ENCODE data around the gene KLRC2.
"Not testable (repeated sequence)": the region's sequence is repeated elsewhere in the genome, so short reads cannot be mapped to it uniquely, and the experiment has no call there.

The KLRC2 gene

DNA sequence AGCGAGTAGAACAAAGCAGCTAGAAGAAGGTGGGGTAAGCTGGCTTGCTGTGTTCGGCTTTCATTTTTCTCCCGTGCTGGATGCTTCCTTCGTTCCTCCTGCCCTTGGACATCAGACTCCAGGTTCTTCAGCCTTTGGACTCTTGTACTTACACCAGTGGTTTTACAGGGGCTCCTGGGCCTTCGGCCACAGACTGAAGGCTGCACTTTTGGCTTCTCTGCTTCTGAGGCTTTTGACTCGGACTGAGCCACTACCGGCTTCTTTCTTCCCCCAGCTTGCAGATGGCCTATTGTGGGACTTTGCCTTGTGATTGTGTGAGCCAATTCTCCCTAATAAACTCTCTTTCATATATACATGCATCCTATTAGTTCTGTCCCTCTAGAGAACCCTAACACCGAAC lies 9.9 kb downstream of the KLRC2 start:
- not testable (repeated sequence) for H3K4me3 Mint-ChIP-seq; H3K27me3 Mint-ChIP-seq (ENCODE audit: low read depth); H3K4me1 Mint-ChIP-seq (ENCODE audit: low read depth); H3K27ac Mint-ChIP-seq; H3K9me3 Mint-ChIP-seq; H3K36me3 Mint-ChIP-seq (ENCODE audit: low read depth)

- not testable (repeated sequence) for H3K27ac Mint-ChIP-seq; H3K36me3 Mint-ChIP-seq (ENCODE audit: low read depth)
Measured at GRCh38 chr12:10424260-10424899, 11.4 kb downstream of the KLRC2 start.

GRCh38 chr12:10422159-10422558 lies 13.7 kb downstream of the KLRC2 start:
- not testable (repeated sequence) for H3K27ac Mint-ChIP-seq; H3K9me3 Mint-ChIP-seq; H3K27me3 Mint-ChIP-seq (ENCODE audit: low read depth); H3K4me1 Mint-ChIP-seq (ENCODE audit: low read depth); H3K36me3 Mint-ChIP-seq (ENCODE audit: low read depth); H3K4me3 Mint-ChIP-seq

More at GRCh38 chr12:10424260-10424899, 11.4 kb downstream of the KLRC2 start:
- not testable (repeated sequence) for H3K9me3 Mint-ChIP-seq; H3K4me1 Mint-ChIP-seq (ENCODE audit: low read depth); H3K27me3 Mint-ChIP-seq (ENCODE audit: low read depth); H3K4me3 Mint-ChIP-seq

DNA sequence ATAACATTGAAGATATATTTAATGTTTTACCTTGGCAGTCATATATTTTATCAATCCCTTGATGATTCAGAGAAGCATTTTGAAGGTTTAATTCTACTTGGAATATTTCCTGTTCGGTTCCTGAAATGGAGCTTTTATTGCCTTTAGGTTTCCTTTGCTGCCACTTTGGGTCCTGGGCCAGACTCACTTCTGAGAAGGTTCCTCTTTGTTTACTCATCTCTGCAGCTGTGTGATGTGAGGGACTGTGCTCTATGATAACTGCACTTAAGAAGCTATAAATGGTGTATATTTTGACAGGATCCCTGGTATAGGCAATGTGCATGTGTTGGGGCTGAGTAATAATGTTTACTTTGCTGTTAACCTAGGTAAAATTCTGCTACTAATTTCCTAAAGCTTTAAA lies 15.5 kb downstream of the KLRC2 start, which contains the start of gene KLRC3:
Gene KLRC3, minus strand, starts transcription at position 262 of the 400 bp plus-strand sequence. Its CDS starts 45 bp downstream, at position 217.
- H3K27ac Mint-ChIP-seq; H3K36me3 Mint-ChIP-seq (ENCODE audit: low read depth); H3K4me3 Mint-ChIP-seq; H3K9me3 Mint-ChIP-seq; H3K27me3 Mint-ChIP-seq (ENCODE audit: low read depth); H3K4me1 Mint-ChIP-seq (ENCODE audit: low read depth): not testable (repeated sequence)

DNA sequence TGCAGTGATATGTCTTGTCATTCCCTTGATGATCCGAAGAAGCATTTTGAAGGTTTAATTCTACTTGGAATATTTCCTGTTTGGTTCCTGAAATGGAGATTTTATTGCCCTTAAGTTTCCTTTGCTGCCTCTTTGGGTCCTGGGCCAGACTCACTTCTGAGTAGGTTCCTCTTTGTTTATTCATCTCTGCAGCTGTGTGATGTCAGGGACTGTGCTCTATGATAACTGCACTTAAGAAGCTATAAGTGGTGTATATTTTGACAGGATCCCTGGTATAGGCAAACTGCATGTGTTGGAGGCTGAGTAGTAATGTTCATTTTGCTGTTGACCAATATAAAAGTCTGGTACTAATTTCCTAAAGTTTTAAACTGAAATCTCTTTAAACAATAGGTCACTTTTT lies 26.4 kb downstream of the KLRC2 start, which contains the start of gene KLRC4:
Gene KLRC4, minus strand, starts transcription at position 366 of the 400 bp plus-strand sequence. Its CDS starts 182 bp downstream, at position 184.
- Mint-ChIP-seq H3K27me3 (ENCODE audit: low read depth) (peaks cover 20% of the 10 kb centered on the region), H3K36me3 (ENCODE audit: low read depth) (no peaks in the 10 kb centered on the region), H3K27ac (no peak within 1 kb of the TSS), H3K4me3 (no peak within 1 kb of the TSS), H3K9me3 (no peaks in the 10 kb centered on the region), H3K4me1 (ENCODE audit: low read depth) (no peaks in the 10 kb centered on the region)

DNA sequence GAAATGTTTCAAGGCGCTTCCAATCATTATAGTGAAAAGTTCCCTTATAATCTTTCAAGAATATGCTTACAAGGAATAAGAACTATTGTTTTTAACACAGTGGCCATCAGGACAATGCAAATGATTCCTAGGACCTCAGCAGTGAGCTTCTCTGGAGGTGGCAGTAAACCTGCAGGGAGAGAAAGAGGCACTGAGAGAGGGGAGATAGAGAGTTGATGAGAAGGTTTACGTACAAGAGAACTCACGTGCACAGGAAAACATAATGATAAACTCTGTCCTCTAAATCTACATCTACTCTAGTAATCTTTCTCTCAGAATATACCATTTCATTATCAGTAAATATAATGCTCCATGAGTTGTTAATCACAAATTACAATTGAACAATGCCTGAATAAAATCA lies 27.0 kb downstream of the KLRC2 start:
- Mint-ChIP-seq H3K27me3 (ENCODE audit: low read depth) (peaks cover 19% of the 10 kb centered on the region), H3K9me3 (no peaks in the 10 kb centered on the region), H3K4me1 (ENCODE audit: low read depth) (no peaks in the 10 kb centered on the region), H3K36me3 (ENCODE audit: low read depth) (no peaks in the 10 kb centered on the region), H3K4me3 (no peak overlapping the region), H3K27ac (no peak overlapping the region)

- Mint-ChIP-seq H3K4me3 (no peak overlapping the region), H3K36me3 (ENCODE audit: low read depth) (no peaks in the 10 kb centered on the region), H3K9me3 (no peaks in the 10 kb centered on the region), H3K27ac (no peak overlapping the region), H3K27me3 (ENCODE audit: low read depth) (peaks cover 20% of the 10 kb centered on the region), H3K4me1 (ENCODE audit: low read depth) (no peaks in the 10 kb centered on the region)
Measured at GRCh38 chr12:10406725-10407124, 29.1 kb downstream of the KLRC2 start.

DNA sequence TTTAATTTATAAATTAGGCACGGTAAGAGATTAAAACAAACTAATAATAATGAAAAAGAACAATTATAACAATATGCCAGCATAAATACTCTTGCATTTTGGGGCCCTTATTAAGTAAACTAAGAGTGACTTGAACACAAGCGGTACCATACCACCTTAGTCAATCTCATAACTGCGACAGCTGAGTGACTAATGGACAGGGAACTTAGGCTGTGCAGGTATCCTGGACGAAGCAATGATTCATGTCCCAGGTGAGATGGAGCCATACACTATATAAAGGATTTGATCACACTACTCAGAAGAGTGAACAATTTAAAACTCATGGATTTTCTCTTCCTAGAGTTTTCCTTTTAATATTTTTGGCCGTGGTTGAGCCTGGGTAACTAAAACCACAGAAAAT lies 30.5 kb downstream of the KLRC2 start:
- H3K36me3 Mint-ChIP-seq (ENCODE audit: low read depth): no peaks in the 10 kb centered on the region
- H3K9me3 Mint-ChIP-seq: no peaks in the 10 kb centered on the region
- H3K4me3 Mint-ChIP-seq: no peak overlapping the region
- H3K27ac Mint-ChIP-seq: no peak overlapping the region
- no peaks in the 10 kb centered on the region for H3K4me1 Mint-ChIP-seq (ENCODE audit: low read depth)
- H3K27me3 Mint-ChIP-seq (ENCODE audit: low read depth): peaks cover 25% of the 10 kb centered on the region

GRCh38 chr12:10404798-10405197 lies 31.0 kb downstream of the KLRC2 start:
- Mint-ChIP-seq H3K27me3 (ENCODE audit: low read depth) (peaks cover 25% of the 10 kb centered on the region), H3K27ac (no peak overlapping the region), H3K4me3 (no peak overlapping the region), H3K4me1 (ENCODE audit: low read depth) (no peaks in the 10 kb centered on the region), H3K9me3 (no peaks in the 10 kb centered on the region), H3K36me3 (ENCODE audit: low read depth) (no peaks in the 10 kb centered on the region)

- Mint-ChIP-seq H3K27me3 (ENCODE audit: low read depth) (peaks cover 20% of the 10 kb centered on the region), H3K4me3 (no peak overlapping the region), H3K4me1 (ENCODE audit: low read depth) (no peaks in the 10 kb centered on the region), H3K27ac (no peak overlapping the region), H3K9me3 (no peaks in the 10 kb centered on the region), H3K36me3 (ENCODE audit: low read depth) (no peaks in the 10 kb centered on the region)
Measured at GRCh38 chr12:10400829-10401228, 35.0 kb downstream of the KLRC2 start.

GRCh38 chr12:10398168-10398567 lies 37.6 kb downstream of the KLRC2 start:
- Mint-ChIP-seq H3K27me3 (ENCODE audit: low read depth) (peaks cover 29% of the 10 kb centered on the region), H3K27ac (no peak overlapping the region), H3K36me3 (ENCODE audit: low read depth) (no peaks in the 10 kb centered on the region), H3K4me3 (no peak overlapping the region), H3K9me3 (no peaks in the 10 kb centered on the region), H3K4me1 (ENCODE audit: low read depth) (no peaks in the 10 kb centered on the region)

- Mint-ChIP-seq H3K4me1 (ENCODE audit: low read depth) (no peaks in the 10 kb centered on the region), H3K9me3 (no peaks in the 10 kb centered on the region), H3K27ac (no peak overlapping the region), H3K36me3 (ENCODE audit: low read depth) (no peaks in the 10 kb centered on the region), H3K4me3 (no peak overlapping the region), H3K27me3 (ENCODE audit: low read depth) (peaks cover 30% of the 10 kb centered on the region)
Measured at GRCh38 chr12:10397296-10397695, 38.5 kb downstream of the KLRC2 start.

- H3K4me3 Mint-ChIP-seq; H3K36me3 Mint-ChIP-seq (ENCODE audit: low read depth); H3K4me1 Mint-ChIP-seq (ENCODE audit: low read depth); H3K9me3 Mint-ChIP-seq; H3K27ac Mint-ChIP-seq: not testable (repeated sequence)
- peaks cover 33% of the 10 kb centered on the region for H3K27me3 Mint-ChIP-seq (ENCODE audit: low read depth)
Measured at GRCh38 chr12:10396176-10396575, 39.6 kb downstream of the KLRC2 start.

- Mint-ChIP-seq H3K27ac (no peak overlapping the region), H3K27me3 (ENCODE audit: low read depth) (peaks cover 30% of the 10 kb centered on the region), H3K4me1 (ENCODE audit: low read depth) (no peaks in the 10 kb centered on the region), H3K36me3 (ENCODE audit: low read depth) (no peaks in the 10 kb centered on the region), H3K4me3 (no peak overlapping the region), H3K9me3 (no peaks in the 10 kb centered on the region)
Measured at GRCh38 chr12:10395390-10395998, 40.3 kb downstream of the KLRC2 start.

GRCh38 chr12:10394531-10395152 lies 41.2 kb downstream of the KLRC2 start:
- H3K4me1 Mint-ChIP-seq (ENCODE audit: low read depth); H3K36me3 Mint-ChIP-seq (ENCODE audit: low read depth); H3K4me3 Mint-ChIP-seq; H3K27ac Mint-ChIP-seq; H3K9me3 Mint-ChIP-seq: not testable (repeated sequence)
- peaks cover 37% of the 10 kb centered on the region for H3K27me3 Mint-ChIP-seq (ENCODE audit: low read depth)
